Smooth muscle cell (in vitro differentiated cells): ENCODE results near the gene BRME1. TPM values are rescaled to one million over a fixed set of nuclear protein-coding genes. Genes with fewer than 3 reads are reported as not detected.

ENCODE experiments used
- DNase-seq: peaks from one replicate; lab custom pipeline; 2025; ENCODE audit not compliant: unreplicated experiment; lab: John Stamatoyannopoulos, UW
- H2AFZ ChIP-seq: fragments of 200-600 bp; sonication (generic); 2 replicates; pipeline ENCODE4 v1.6.0; 2016; ENCODE audit warnings: antibody characterized with exemption, low read depth, mild to moderate bottlenecking
- H3F3A ChIP-seq: fragments of 200-600 bp; sonication (generic); 2 replicates; pipeline ENCODE4 v1.6.0; 2017; ENCODE audit warnings: antibody characterized with exemption, low read depth
- H3K27ac ChIP-seq: fragments of 200-600 bp; sonication (generic); 2 replicates; pipeline ENCODE4 v1.5.1; 2016; ENCODE audit warnings: low read depth, mild to moderate bottlenecking
- H3K27me3 ChIP-seq: fragments of 200-600 bp; sonication (generic); 2 replicates; pipeline ENCODE4 v1.6.1; 2016; ENCODE audit warnings: low read depth, mild to moderate bottlenecking
- H3K36me3 ChIP-seq: fragments of 200-600 bp; sonication (generic); 2 replicates; pipeline ENCODE4 v1.5.1; 2016; ENCODE audit warnings: low read depth
- H3K4me1 ChIP-seq: fragments of 200-600 bp; sonication (generic); 2 replicates; pipeline ENCODE4 v1.5.1; 2016; ENCODE audit warnings: low read depth
- H3K4me2 ChIP-seq: fragments of 200-600 bp; sonication (generic); 2 replicates; pipeline ENCODE4 v1.6.0; 2016; ENCODE audit warnings: mild to moderate bottlenecking
- H3K4me3 ChIP-seq: fragments of 200-600 bp; sonication (generic); 2 replicates; pipeline ENCODE4 v1.5.1; 2016; ENCODE audit warnings: mild to moderate bottlenecking
- H3K79me2 ChIP-seq: fragments of 200-600 bp; sonication (generic); 2 replicates; pipeline ENCODE4 v1.6.0; 2016; ENCODE audit warnings: low read depth, mild to moderate bottlenecking
- H3K9ac ChIP-seq: fragments of 200-600 bp; sonication (generic); 2 replicates; pipeline ENCODE4 v1.6.0; 2016; ENCODE audit warnings: low read depth
- H3K9me3 ChIP-seq: fragments of 200-600 bp; sonication (generic); replicated peaks from 2 replicates; pipeline ENCODE4 v1.5.1; 2016; ENCODE audit warnings: low read depth
- H4K20me1 ChIP-seq: fragments of 200-600 bp; sonication (generic); 2 replicates; pipeline ENCODE4 v1.6.0; 2016; ENCODE audit warnings: low read depth
- CTCF ChIP-seq: fragments of 200-600 bp; sonication (generic); IDR thresholded peaks from 2 replicates; pipeline ENCODE4 v1.5.1; 2017; ENCODE audit warnings: borderline replicate concordance, mild to moderate bottlenecking, antibody characterized with exemption; ENCODE audit not compliant: insufficient read depth, poor library complexity, severe bottlenecking
- WGBS: methylation state at CpG from one replicate; pipeline ENCODE4 v1.1.7; 2016; ENCODE audit warnings: low lambda C conversion rate; 5-methylcytosine and 5-hydroxymethylcytosine counted together
- polyA plus RNA-seq: library from polyadenylated mRNA; unstranded; fragments of >200 nt; fragmentation: Nextera tagmentation; extraction: Ambion mirVana; gene quantifications from 2 replicates; pipeline ENCODE4 v1.2.1, GENCODE V29; 2016
- total RNA-seq: library from RNA; depleted of rRNA; stranded (reverse); fragments of >200 nt; gene quantifications from 2 replicates; pipeline ENCODE4 v1.2.3, GENCODE V29; 2014

The BRME1 gene
- total and polyA plus RNA-seq, 2 experiments from 2014 or later = 0.72 to 2.2 TPM

- Histone ChIP-seq H3K4me3 (no peak overlapping the region), H3K9ac (no peak overlapping the region), H3K79me2 (peaks cover 3% of the 10 kb centered on the region), H2AFZ (no peak overlapping the region), H3K4me1 (peaks cover 8% of the 10 kb centered on the region), H3F3A (no peaks in the 10 kb centered on the region), H3K27me3 (no peaks in the 10 kb centered on the region), H4K20me1 (no peaks in the 10 kb centered on the region), H3K4me2 (no peak overlapping the region), H3K27ac (no peak overlapping the region), H3K9me3 (no peaks in the 10 kb centered on the region), H3K36me3 (no peaks in the 10 kb centered on the region)
- 97% methylated on average over 6 of the region's 8 CpGs for WGBS
- no peak for TF ChIP-seq CTCF
- DNase-seq = no peak
These were observed 2.8 kb upstream of the BRME1 start for GRCh38 chr19:13908674-13909073.

GRCh38 chr19:13906910-13907309 lies 993 bp upstream of the BRME1 start:
- Histone ChIP-seq H3K4me3 (peak overlapping the region; percentile 95), H4K20me1 (no peaks in the 10 kb centered on the region), H3K79me2 (peaks cover 3% of the 10 kb centered on the region), H3K4me1 (peaks cover 8% of the 10 kb centered on the region), H3K36me3 (no peaks in the 10 kb centered on the region), H2AFZ (peak overlapping the region; percentile 92), H3K4me2 (peak overlapping the region; percentile 98), H3K27me3 (no peaks in the 10 kb centered on the region), H3K9ac (peak overlapping the region; percentile 66), H3K27ac (no peak overlapping the region), H3K9me3 (no peaks in the 10 kb centered on the region), H3F3A (no peaks in the 10 kb centered on the region)
- 90% methylated on average over 5 of the region's 5 CpGs for WGBS
- DNase-seq = no peak
- no peak for TF ChIP-seq CTCF

GRCh38 chr19:13906521-13906904 lies 596 bp upstream of the BRME1 start:
- H3K27ac ChIP-seq = no peak overlapping the region
- no peak for TF ChIP-seq CTCF
- peak overlapping the region; percentile 98 for H3K4me2 ChIP-seq
- peak overlapping the region; percentile 66 for H3K9ac ChIP-seq
- no peak for DNase-seq
- no peaks in the 10 kb centered on the region for H4K20me1 ChIP-seq
- H3K4me1 ChIP-seq = peaks cover 8% of the 10 kb centered on the region
- H3K36me3 ChIP-seq = no peaks in the 10 kb centered on the region
- H3K9me3 ChIP-seq = no peaks in the 10 kb centered on the region
- WGBS = 13% methylated on average over 11 of the region's 13 CpGs
- H3K27me3 ChIP-seq = no peaks in the 10 kb centered on the region
- H3K4me3 ChIP-seq = peak overlapping the region; percentile 95
- H3F3A ChIP-seq = no peaks in the 10 kb centered on the region
- peaks cover 3% of the 10 kb centered on the region for H3K79me2 ChIP-seq
- H2AFZ ChIP-seq = peak overlapping the region; percentile 92

- Histone ChIP-seq H2AFZ (no peak overlapping the region), H3K4me2 (no peak overlapping the region), H3F3A (no peaks in the 10 kb centered on the region), H3K4me1 (peaks cover 8% of the 10 kb centered on the region), H4K20me1 (no peaks in the 10 kb centered on the region), H3K79me2 (peaks cover 3% of the 10 kb centered on the region), H3K9me3 (no peaks in the 10 kb centered on the region), H3K4me3 (no peak overlapping the region), H3K36me3 (no peaks in the 10 kb centered on the region), H3K27me3 (no peaks in the 10 kb centered on the region), H3K27ac (no peak overlapping the region), H3K9ac (no peak overlapping the region)
- TF ChIP-seq CTCF = peak; percentile 24
- WGBS = 81% methylated on average over 4 of the region's 4 CpGs
- DNase-seq = no peak
These were observed 2.8 kb downstream of the BRME1 start for GRCh38 chr19:13902993-13903555.
